GM12801 (cell line): ENCODE data around the gene KLK1.

Experiments used
- CTCF ChIP-seq: IDR thresholded peaks from one replicate; pipeline ENCODE4 v1.5.1; 2011; ENCODE audit warnings: control low read depth; ENCODE audit not compliant: insufficient read length; ENCODE audit errors: extremely low read depth

The KLK1 gene

GRCh38 chr19:50780753-50781435 lies 42.7 kb downstream of the KLK1 start:
- no peak for TF ChIP-seq CTCF

GRCh38 chr19:50779504-50780457 lies 43.8 kb downstream of the KLK1 start:
- TF ChIP-seq CTCF = no peak

GRCh38 chr19:50778906-50779430 lies 44.6 kb downstream of the KLK1 start:
- no peak for TF ChIP-seq CTCF

GRCh38 chr19:50777830-50778303 lies 45.7 kb downstream of the KLK1 start:
- TF ChIP-seq CTCF = no peak

- TF ChIP-seq CTCF = no peak
Observed at GRCh38 chr19:50777261-50777660, 46.3 kb downstream of the KLK1 start.

- no peak for TF ChIP-seq CTCF
Observed at GRCh38 chr19:50776131-50776530, 47.5 kb downstream of the KLK1 start.

- no peak for TF ChIP-seq CTCF
Observed at GRCh38 chr19:50772476-50772875, 51.1 kb downstream of the KLK1 start.
